B cell (primary cell): Measurements from ENCODE around the gene MBOAT7. TPM values are rescaled to one million over a fixed set of nuclear protein-coding genes. Genes with fewer than 3 reads are reported as not detected.
"Not testable (repeated sequence)": the region's sequence is repeated elsewhere in the genome, so short reads cannot be mapped to it uniquely, and the experiment has no call there.

Experiments
- ATAC-seq: fragments of 200-7000 bp; cut with Tn5 transposase; one replicate; pipeline ENCODE4 v1.10.0; 2021; ENCODE audit warnings: low read depth, mild to moderate bottlenecking, moderate number of reproducible peaks, moderate library complexity
- CTCF ChIA-PET: fragments of 350-600 bp; sonication (Branson Sonifier 250); formaldehyde crosslinking; loops from one replicate; lab custom pipeline; 2021; ENCODE audit warnings: antibody characterized with exemption, inconsistent platforms; lab: Charles Lee
- POLR2A ChIA-PET: fragments of 350-600 bp; sonication (Branson Sonifier 250); formaldehyde crosslinking; loops from one replicate; lab custom pipeline; 2021; ENCODE audit warnings: antibody characterized with exemption; lab: Charles Lee
- DNase-seq: peaks from one replicate; pipeline ENCODE4 v3.0.0; 2013
- H2AFZ ChIP-seq: 2 replicates; pipeline ENCODE4 v1.6.1; 2012; ENCODE audit warnings: mild to moderate bottlenecking, low read depth, low read length; ENCODE audit not compliant: insufficient read depth, poor library complexity, severe bottlenecking
- H3K27ac ChIP-seq, 2 donors: 1 replicate in 1 of 2; 2 replicates in 1 of 2; pipeline ENCODE4 v1.5.1; 2012 to 2013; ENCODE audit warnings: low read length in 2 of 2, mild to moderate bottlenecking in 2 of 2, moderate library complexity in 1 of 2
- H3K27me3 ChIP-seq, 4 experiments: fragments of 200-600 bp in 1 of 4; sonication (generic) in 1 of 4; replicated peaks in 1 of 4; 1 replicate in 2 of 4; 2 replicates in 2 of 4; pipeline versions ENCODE4 v1.6.1 to v1.7.0; 2013 to 2016; ENCODE audit warnings: low read length in 3 of 4, mild to moderate bottlenecking in 2 of 4, mixed read lengths in 1 of 4, moderate library complexity in 1 of 4; ENCODE audit not compliant: insufficient read depth in 4 of 4, control insufficient read depth in 3 of 4; ENCODE audit errors: control extremely low read depth in 1 of 4
- H3K36me3 ChIP-seq, 2 experiments: replicated peaks in 1 of 2; 1 replicate in 1 of 2; 2 replicates in 1 of 2; pipeline versions ENCODE4 v1.6.1 to v1.7.1; 2013; ENCODE audit warnings: low read length in 1 of 2; ENCODE audit not compliant: insufficient read depth in 2 of 2, control insufficient read depth in 1 of 2; ENCODE audit errors: control extremely low read depth in 1 of 2, extremely low read depth in 1 of 2
- H3K4me1 ChIP-seq, 2 donors: fragments of 200-600 bp in 1 of 2; sonication (generic) in 1 of 2; 1 replicate in 1 of 2; 2 replicates in 1 of 2; pipeline versions ENCODE4 v1.5.1 to v1.6.1; 2013 to 2017; ENCODE audit warnings: low read length in 2 of 2; ENCODE audit not compliant: control insufficient read depth in 2 of 2, insufficient read depth in 2 of 2
- H3K4me2 ChIP-seq: replicated peaks from 2 replicates; pipeline ENCODE3; 2012; ENCODE audit warnings: mild to moderate bottlenecking, low read depth, low read length; ENCODE audit not compliant: poor library complexity, severe bottlenecking
- H3K4me3 ChIP-seq, 5 experiments: fragments of 200-600 bp in 1 of 5; sonication (generic) in 1 of 5; 1 replicate in 3 of 5; 2 replicates in 2 of 5; pipeline versions ENCODE4 v1.5.1 to v1.7.0; 2011 to 2016; ENCODE audit warnings: low read length in 4 of 5, mild to moderate bottlenecking in 4 of 5, low read depth in 2 of 5, control low read depth in 1 of 5, moderate library complexity in 1 of 5; ENCODE audit not compliant: insufficient read depth in 1 of 5; ENCODE audit errors: control extremely low read depth in 1 of 5, extremely low read depth in 1 of 5
- H3K79me2 ChIP-seq: fragments of 200-600 bp; sonication (generic); one replicate; pipeline ENCODE4 v1.6.0; 2016; ENCODE audit warnings: low read length; ENCODE audit not compliant: control insufficient read depth, insufficient read depth
- H3K9ac ChIP-seq: fragments of 200-600 bp; sonication (generic); 2 replicates; pipeline ENCODE4 v1.6.1; 2017; ENCODE audit warnings: mild to moderate bottlenecking, low read length, moderate library complexity
- H3K9me3 ChIP-seq, 3 donors: one replicate each; pipeline versions ENCODE4 v1.6.1 to v1.7.1; 2013; ENCODE audit warnings: low read length in 2 of 3; ENCODE audit not compliant: control insufficient read depth in 2 of 3, insufficient read depth in 1 of 3; ENCODE audit errors: control extremely low read depth in 1 of 3
- H4K20me1 ChIP-seq: 2 replicates; pipeline ENCODE4 v1.6.0; 2012; ENCODE audit warnings: mild to moderate bottlenecking, low read length; ENCODE audit not compliant: insufficient read depth, control insufficient read depth, poor library complexity, severe bottlenecking
- H3K27ac Mint-ChIP-seq: one replicate; pipeline ENCODE4 v1.8.0; 2021; ENCODE audit warnings: mixed read lengths
- H3K27me3 Mint-ChIP-seq: one replicate; pipeline ENCODE4 v1.8.0; 2021; ENCODE audit warnings: mixed read lengths
- H3K4me1 Mint-ChIP-seq: one replicate; pipeline ENCODE4 v1.8.0; 2021; ENCODE audit warnings: mixed read lengths
- H3K4me3 Mint-ChIP-seq: one replicate; pipeline ENCODE4 v1.8.0; 2021; ENCODE audit warnings: mixed read lengths
- H3K9me3 Mint-ChIP-seq: one replicate; pipeline ENCODE4 v1.8.0; 2022; ENCODE audit warnings: mixed read lengths; ENCODE audit not compliant: insufficient read depth
- EZH2 ChIP-seq: IDR thresholded peaks from 2 replicates; pipeline ENCODE4 v1.6.1; 2012; ENCODE audit warnings: borderline replicate concordance, low read depth, mild to moderate bottlenecking, moderate library complexity, low read length; ENCODE audit not compliant: insufficient read depth, poor library complexity, severe bottlenecking
- WGBS: methylation state at CpG from one replicate; pipeline ENCODE4 v1.1.5; 2013; ENCODE audit warnings: missing lambda C conversion rate; ENCODE audit not compliant: insufficient coverage; 5-methylcytosine and 5-hydroxymethylcytosine counted together
- intact Hi-C: fragments of 100-400 bp; cut with micrococcal nuclease; formaldehyde crosslinking; loops from one replicate; pipeline ENCODE4 v1.10.0; 2022
- polyA plus RNA-seq: library from polyadenylated mRNA; depleted of rRNA; stranded (reverse); fragments of >200 nt; gene quantifications from 2 replicates; pipeline ENCODE4 v1.2.3, GENCODE V29; 2012
- total RNA-seq, 2 donors: library from RNA; stranded (reverse); fragments of 120-200 nt in 1 of 2; gene quantifications; 1 replicate in 1 of 2; 2 replicates in 1 of 2; pipeline versions ENCODE4 v1.2.3 to v1.2.4, GENCODE V29; 2013 to 2022
- TF ChIP-seq, protein P1 (sequence below): fragments of 200-600 bp; IDR thresholded peaks from one replicate; pipeline ENCODE4 v1.8.0; 2022; ENCODE audit warnings: antibody characterized with exemption, mild to moderate bottlenecking

The MBOAT7 gene
- total and polyA plus RNA-seq, 2 donors (not counting 1 experiment from before 2014, with no cell fraction given) = 22.3 to 34.8 TPM

DNA sequence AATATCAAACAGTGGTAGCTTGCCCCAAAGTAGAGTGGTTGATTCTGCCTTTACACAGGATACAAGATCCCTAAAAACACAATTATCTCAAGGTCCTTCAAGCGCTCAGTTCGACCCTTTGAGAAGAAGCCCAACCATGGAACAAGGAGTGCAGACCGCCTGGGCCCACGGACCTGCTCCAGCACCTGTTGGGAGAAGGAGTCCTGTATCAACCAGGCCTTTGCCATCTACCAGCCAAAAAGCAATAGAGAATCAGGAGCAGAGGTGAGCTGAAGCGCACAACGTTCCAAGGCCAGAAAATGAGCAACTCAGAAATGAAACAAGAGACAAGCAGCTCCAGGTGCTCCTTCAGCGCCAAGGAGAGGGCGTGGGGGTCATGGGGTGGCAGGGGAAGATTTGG lies 39.8 kb upstream of the MBOAT7 start:
- H3K9me3 Mint-ChIP-seq = no peaks in the 10 kb centered on the region
- no peak overlapping the region for H3K4me3 Mint-ChIP-seq
- WGBS = 96% methylated on average over 8 of the region's 8 CpGs

DNA sequence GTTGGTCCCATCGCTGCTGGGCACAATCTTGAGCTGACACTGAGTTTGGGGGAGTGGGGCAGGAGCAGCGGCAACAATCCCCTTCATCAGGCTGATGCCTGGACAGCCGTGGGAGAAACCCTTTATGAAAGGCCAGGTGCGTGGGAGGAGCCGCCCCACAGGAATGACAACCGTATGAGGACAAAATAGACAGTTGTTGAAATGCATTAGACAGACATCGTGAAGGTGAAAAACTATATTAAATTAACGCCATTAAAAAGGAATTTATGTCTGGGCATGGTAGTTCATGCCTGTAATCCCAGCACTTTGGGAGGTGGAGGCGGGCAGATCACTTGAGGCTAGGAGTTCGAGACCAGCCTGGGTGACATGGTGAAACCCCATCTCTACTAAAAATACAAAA lies 35.2 kb upstream of the MBOAT7 start:
- H4K20me1 ChIP-seq, H3K4me2 ChIP-seq, CTCF ChIA-PET, H3K4me3 ChIP-seq, H3K9me3 ChIP-seq, H3K9ac ChIP-seq, H3K9me3 Mint-ChIP-seq, H3K27ac ChIP-seq, ATAC-seq, POLR2A ChIA-PET, H3K27ac Mint-ChIP-seq, intact Hi-C loops, H3K79me2 ChIP-seq, H2AFZ ChIP-seq, DNase-seq, H3K4me3 Mint-ChIP-seq, H3K4me1 Mint-ChIP-seq, H3K36me3 ChIP-seq: not testable (repeated sequence)
- H3K27me3 ChIP-seq = peaks cover 0 to 10% (median 0%) of the 10 kb centered on the region in 4 experiments
- WGBS = no CpG with 5 or more reads among the region's 10 CpGs
- peaks cover 12% of the 10 kb centered on the region for H3K27me3 Mint-ChIP-seq
- H3K4me1 ChIP-seq = peaks cover 0 to 11% of the 10 kb centered on the region in 2 donors

More for the DNA sequence above, 39.8 kb upstream of the MBOAT7 start:
- peaks cover 0 to 2% (median 0%) of the 10 kb centered on the region in 3 donors for H3K9me3 ChIP-seq
- H3K27me3 ChIP-seq = peaks cover 0 to 44% (median 14%) of the 10 kb centered on the region in 4 experiments
- ChIA-PET CTCF (interaction anchor here (0.7 to 1.6 kb wide), 5 partner anchors 40 to 565 kb away, joined by 3 to 4 read pairs (median 3); partner anchors contain the start of gene MBOAT7), POLR2A (no interaction called here)
- H2AFZ ChIP-seq = no peak overlapping the region
- H3K4me3 ChIP-seq = no peak overlapping the region
- H3K4me1 Mint-ChIP-seq = peaks cover 3% of the 10 kb centered on the region
- intact Hi-C loops = no loop called here
- H3K4me1 ChIP-seq = peaks cover 4 to 7% of the 10 kb centered on the region in 2 donors
- no peak for TF ChIP-seq EZH2
- TF ChIP-seq, protein P1, sequence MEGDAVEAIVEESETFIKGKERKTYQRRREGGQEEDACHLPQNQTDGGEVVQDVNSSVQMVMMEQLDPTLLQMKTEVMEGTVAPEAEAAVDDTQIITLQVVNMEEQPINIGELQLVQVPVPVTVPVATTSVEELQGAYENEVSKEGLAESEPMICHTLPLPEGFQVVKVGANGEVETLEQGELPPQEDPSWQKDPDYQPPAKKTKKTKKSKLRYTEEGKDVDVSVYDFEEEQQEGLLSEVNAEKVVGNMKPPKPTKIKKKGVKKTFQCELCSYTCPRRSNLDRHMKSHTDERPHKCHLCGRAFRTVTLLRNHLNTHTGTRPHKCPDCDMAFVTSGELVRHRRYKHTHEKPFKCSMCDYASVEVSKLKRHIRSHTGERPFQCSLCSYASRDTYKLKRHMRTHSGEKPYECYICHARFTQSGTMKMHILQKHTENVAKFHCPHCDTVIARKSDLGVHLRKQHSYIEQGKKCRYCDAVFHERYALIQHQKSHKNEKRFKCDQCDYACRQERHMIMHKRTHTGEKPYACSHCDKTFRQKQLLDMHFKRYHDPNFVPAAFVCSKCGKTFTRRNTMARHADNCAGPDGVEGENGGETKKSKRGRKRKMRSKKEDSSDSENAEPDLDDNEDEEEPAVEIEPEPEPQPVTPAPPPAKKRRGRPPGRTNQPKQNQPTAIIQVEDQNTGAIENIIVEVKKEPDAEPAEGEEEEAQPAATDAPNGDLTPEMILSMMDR = no peak
- peaks cover 32% of the 10 kb centered on the region for H3K27me3 Mint-ChIP-seq
- no peak overlapping the region for H3K27ac ChIP-seq
- no peak overlapping the region for H3K9ac ChIP-seq
- H3K36me3 ChIP-seq = no peaks in the 10 kb centered on the region
- ATAC-seq (no peak), DNase-seq (no peak)
- no peaks in the 10 kb centered on the region for H3K79me2 ChIP-seq
- H4K20me1 ChIP-seq = no peaks in the 10 kb centered on the region
- no peak overlapping the region for H3K27ac Mint-ChIP-seq
- H3K4me2 ChIP-seq = no peak overlapping the region

DNA sequence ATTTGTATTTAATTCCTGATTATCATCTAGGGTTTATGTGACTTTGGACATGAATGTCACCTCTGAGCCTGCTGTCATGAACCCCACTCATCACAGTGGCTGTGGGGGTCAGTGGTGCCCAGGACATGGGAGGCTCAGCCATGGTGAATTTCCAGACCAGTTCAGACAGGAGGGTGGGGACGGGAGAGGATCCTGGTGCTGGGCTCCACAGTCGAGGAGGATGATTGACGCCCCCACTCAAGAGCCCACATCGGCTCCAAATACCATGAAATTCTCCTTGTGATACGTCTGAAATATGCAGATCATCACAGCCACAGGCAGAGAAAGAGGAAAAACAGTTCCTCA lies 34.5 kb upstream of the MBOAT7 start:
- H3K79me2 ChIP-seq, POLR2A ChIA-PET, H3K27me3 Mint-ChIP-seq, DNase-seq, H3K4me3 Mint-ChIP-seq, H3K9ac ChIP-seq, H2AFZ ChIP-seq, H3K9me3 Mint-ChIP-seq, H3K4me2 ChIP-seq, H3K27ac ChIP-seq, CTCF ChIA-PET, H3K4me1 Mint-ChIP-seq, H3K27ac Mint-ChIP-seq, intact Hi-C loops, ATAC-seq, H3K36me3 ChIP-seq, H3K9me3 ChIP-seq, H3K4me3 ChIP-seq, H4K20me1 ChIP-seq, H3K27me3 ChIP-seq: not testable (repeated sequence)
- peaks cover 0 to 11% of the 10 kb centered on the region in 2 donors for H3K4me1 ChIP-seq
- 67% methylated on average over 1 of the region's 5 CpGs for WGBS
